Smooth muscle cell (in vitro differentiated cells): ENCODE measurements around the gene PPM1F. TPM values are rescaled to one million over a fixed set of nuclear protein-coding genes. Genes with fewer than 3 reads are reported as not detected.

Source experiments
- DNase-seq: peaks from one replicate; lab custom pipeline; 2025; ENCODE audit not compliant: unreplicated experiment; lab: John Stamatoyannopoulos, UW
- H2AFZ ChIP-seq: fragments of 200-600 bp; sonication (generic); 2 replicates; pipeline ENCODE4 v1.6.0; 2016; ENCODE audit warnings: antibody characterized with exemption, low read depth, mild to moderate bottlenecking
- H3F3A ChIP-seq: fragments of 200-600 bp; sonication (generic); 2 replicates; pipeline ENCODE4 v1.6.0; 2017; ENCODE audit warnings: antibody characterized with exemption, low read depth
- H3K27ac ChIP-seq: fragments of 200-600 bp; sonication (generic); 2 replicates; pipeline ENCODE4 v1.5.1; 2016; ENCODE audit warnings: low read depth, mild to moderate bottlenecking
- H3K27me3 ChIP-seq: fragments of 200-600 bp; sonication (generic); 2 replicates; pipeline ENCODE4 v1.6.1; 2016; ENCODE audit warnings: low read depth, mild to moderate bottlenecking
- H3K36me3 ChIP-seq: fragments of 200-600 bp; sonication (generic); 2 replicates; pipeline ENCODE4 v1.5.1; 2016; ENCODE audit warnings: low read depth
- H3K4me1 ChIP-seq: fragments of 200-600 bp; sonication (generic); 2 replicates; pipeline ENCODE4 v1.5.1; 2016; ENCODE audit warnings: low read depth
- H3K4me2 ChIP-seq: fragments of 200-600 bp; sonication (generic); 2 replicates; pipeline ENCODE4 v1.6.0; 2016; ENCODE audit warnings: mild to moderate bottlenecking
- H3K4me3 ChIP-seq: fragments of 200-600 bp; sonication (generic); 2 replicates; pipeline ENCODE4 v1.5.1; 2016; ENCODE audit warnings: mild to moderate bottlenecking
- H3K79me2 ChIP-seq: fragments of 200-600 bp; sonication (generic); 2 replicates; pipeline ENCODE4 v1.6.0; 2016; ENCODE audit warnings: low read depth, mild to moderate bottlenecking
- H3K9ac ChIP-seq: fragments of 200-600 bp; sonication (generic); 2 replicates; pipeline ENCODE4 v1.6.0; 2016; ENCODE audit warnings: low read depth
- H3K9me3 ChIP-seq: fragments of 200-600 bp; sonication (generic); replicated peaks from 2 replicates; pipeline ENCODE4 v1.5.1; 2016; ENCODE audit warnings: low read depth
- H4K20me1 ChIP-seq: fragments of 200-600 bp; sonication (generic); 2 replicates; pipeline ENCODE4 v1.6.0; 2016; ENCODE audit warnings: low read depth
- CTCF ChIP-seq: fragments of 200-600 bp; sonication (generic); IDR thresholded peaks from 2 replicates; pipeline ENCODE4 v1.5.1; 2017; ENCODE audit warnings: borderline replicate concordance, mild to moderate bottlenecking, antibody characterized with exemption; ENCODE audit not compliant: insufficient read depth, poor library complexity, severe bottlenecking
- WGBS: methylation state at CpG from one replicate; pipeline ENCODE4 v1.1.7; 2016; ENCODE audit warnings: low lambda C conversion rate; 5-methylcytosine and 5-hydroxymethylcytosine counted together
- polyA plus RNA-seq: library from polyadenylated mRNA; unstranded; fragments of >200 nt; fragmentation: Nextera tagmentation; extraction: Ambion mirVana; gene quantifications from 2 replicates; pipeline ENCODE4 v1.2.1, GENCODE V29; 2016
- total RNA-seq: library from RNA; depleted of rRNA; stranded (reverse); fragments of >200 nt; gene quantifications from 2 replicates; pipeline ENCODE4 v1.2.3, GENCODE V29; 2014

The PPM1F gene
- total and polyA plus RNA-seq, 2 experiments from 2014 or later = 11.8 to 15.2 TPM

- 94% methylated on average over 20 of the region's 20 CpGs for WGBS
- Histone ChIP-seq H3K9me3 (no peaks in the 10 kb centered on the region), H3K4me1 (peaks cover 14% of the 10 kb centered on the region), H4K20me1 (no peaks in the 10 kb centered on the region), H3K4me3 (no peak overlapping the region), H3K36me3 (no peaks in the 10 kb centered on the region), H3K79me2 (no peaks in the 10 kb centered on the region), H3K27ac (no peak overlapping the region), H3K27me3 (no peaks in the 10 kb centered on the region), H3K4me2 (no peak overlapping the region), H2AFZ (no peak overlapping the region), H3K9ac (no peak overlapping the region), H3F3A (no peaks in the 10 kb centered on the region)
- DNase-seq = no peak
- no peak for TF ChIP-seq CTCF
Measured at GRCh38 chr22:21922370-21923162, 30.1 kb downstream of the PPM1F start.

GRCh38 chr22:21921729-21922128 is 30.9 kb downstream of the PPM1F start:
- Histone ChIP-seq H2AFZ (no peak overlapping the region), H3K27me3 (no peaks in the 10 kb centered on the region), H3K4me3 (no peak overlapping the region), H3K9me3 (no peaks in the 10 kb centered on the region), H3K27ac (no peak overlapping the region), H3K4me1 (peaks cover 14% of the 10 kb centered on the region), H3K36me3 (no peaks in the 10 kb centered on the region), H3F3A (no peaks in the 10 kb centered on the region), H3K9ac (no peak overlapping the region), H3K79me2 (no peaks in the 10 kb centered on the region), H4K20me1 (no peaks in the 10 kb centered on the region), H3K4me2 (no peak overlapping the region)
- DNase-seq = no peak
- 82% methylated on average over 8 of the region's 8 CpGs for WGBS
- no peak for TF ChIP-seq CTCF

GRCh38 chr22:21921184-21921721 is 31.4 kb downstream of the PPM1F start:
- H3K4me1 ChIP-seq = peaks cover 14% of the 10 kb centered on the region
- H3K27ac ChIP-seq = no peak overlapping the region
- H4K20me1 ChIP-seq = no peaks in the 10 kb centered on the region
- H3F3A ChIP-seq = no peaks in the 10 kb centered on the region
- 89% methylated on average over 13 of the region's 13 CpGs for WGBS
- H3K9ac ChIP-seq = no peak overlapping the region
- H3K27me3 ChIP-seq = no peaks in the 10 kb centered on the region
- no peak for TF ChIP-seq CTCF
- no peak overlapping the region for H3K4me2 ChIP-seq
- H3K4me3 ChIP-seq = no peak overlapping the region
- H2AFZ ChIP-seq = no peak overlapping the region
- H3K36me3 ChIP-seq = no peaks in the 10 kb centered on the region
- no peak for DNase-seq
- H3K9me3 ChIP-seq = no peaks in the 10 kb centered on the region
- H3K79me2 ChIP-seq = no peaks in the 10 kb centered on the region
